HepG2 (cell line): Measurements from ENCODE around the gene STMN3. TPM values are rescaled to one million over a fixed set of nuclear protein-coding genes. Genes with fewer than 3 reads are reported as not detected.
A peak's percentile ranks its signal among the peaks of the same experiment; 100 is the strongest.

Experiments
- FLYWCH1 ChIP-seq: sonication (generic); formaldehyde crosslinking; IDR thresholded peaks from 2 replicates; pipeline ENCODE4 v1.8.1; 2023; ENCODE audit warnings: mild to moderate bottlenecking, missing genetic modification reagents
- GATAD1 ChIP-seq: IDR thresholded peaks from 2 replicates; pipeline ENCODE4 v1.6.1; 2016; ENCODE audit warnings: missing genetic modification reagents, missing compliant biosample characterization
- JUN ChIP-seq: sonication (generic); formaldehyde crosslinking; IDR thresholded peaks from 2 replicates; pipeline ENCODE4 v1.4.0; 2020; ENCODE audit warnings: mild to moderate bottlenecking, missing genetic modification reagents
- KIAA2018 ChIP-seq: sonication (generic); formaldehyde crosslinking; IDR thresholded peaks from 2 replicates; pipeline ENCODE4 v1.5.0; 2020; ENCODE audit warnings: mild to moderate bottlenecking, missing genetic modification reagents, borderline replicate concordance
- MIER3 ChIP-seq: IDR thresholded peaks from 2 replicates; pipeline ENCODE4 v1.6.1; 2016; ENCODE audit warnings: missing compliant biosample characterization, borderline replicate concordance
- SKIL ChIP-seq: sonication (generic); formaldehyde crosslinking; IDR thresholded peaks from 2 replicates; pipeline ENCODE4 v1.8.0; 2022; ENCODE audit warnings: missing genetic modification reagents, mild to moderate bottlenecking, moderate library complexity, borderline replicate concordance
- ZFP91 ChIP-seq: sonication (generic); formaldehyde crosslinking; IDR thresholded peaks from 2 replicates; pipeline ENCODE4 v1.9.0; 2022; ENCODE audit warnings: missing genetic modification reagents, mild to moderate bottlenecking, borderline replicate concordance
- ZKSCAN8 ChIP-seq: IDR thresholded peaks from 2 replicates; pipeline ENCODE4 v1.6.1; 2016; ENCODE audit warnings: borderline replicate concordance, missing genetic modification reagents, missing compliant biosample characterization
- ZNF143 ChIP-seq: sonication (generic); formaldehyde crosslinking; IDR thresholded peaks from 2 replicates; pipeline ENCODE4 v1.4.0; 2020; ENCODE audit warnings: missing genetic modification reagents
- ZNF615 ChIP-seq: sonication (generic); formaldehyde crosslinking; IDR thresholded peaks from 2 replicates; pipeline ENCODE4 v1.5.0; 2020; ENCODE audit warnings: mild to moderate bottlenecking, missing genetic modification reagents, borderline replicate concordance
- polyA plus RNA-seq, 8 experiments: library from polyadenylated mRNA; depleted of rRNA in 3 of 8; stranded (reverse) in 7 of 8; unstranded in 1 of 8; fragments of >200 nt; fragmentation: Illumina TruSeq in 4 of 8; extraction: Trizol in 4 of 8; gene quantifications; 2 replicates each; pipeline versions ENCODE4 v1.2.1 to v1.2.3, GENCODE V29; 2011 to 2016; ENCODE audit warnings: low read depth in 4 of 8, missing spikeins in 1 of 8, mixed read lengths in 1 of 8; ENCODE audit not compliant: insufficient read depth in 1 of 8
- total RNA-seq, 5 experiments: library from RNA; depleted of rRNA; stranded (reverse); fragments of >200 nt; fragmentation: Illumina TruSeq; extraction: Trizol; gene quantifications; 2 replicates each; pipeline ENCODE4 v1.2.3, GENCODE V29; 2016; ENCODE audit warnings: low read depth in 1 of 5

The STMN3 gene
- total and polyA plus RNA-seq, 2 of the 13 experiments (the other 11 are each of a cell fraction or from before 2014, with no cell fraction given) = 21.0 to 48.3 TPM

- TF ChIP-seq ZFP91 (CRISPR knock-in tag) (peak; percentile 82), FLYWCH1 (CRISPR knock-in tag) (peak; percentile 97), SKIL (CRISPR knock-in tag) (peak; percentile 90), JUN (CRISPR knock-in tag) (peak; percentile 90), KIAA2018 (CRISPR knock-in tag) (no peak), ZNF143 (CRISPR knock-in tag) (peak; percentile 73), ZNF615 (0 out of 2 replicates have a peak, but pooled peaks have one; percentile 58), MIER3 (CRISPR knock-in tag) (peak; percentile 99), GATAD1 (peak; percentile 90), ZKSCAN8 (CRISPR knock-in tag) (peak; percentile 93)
Observed at GRCh38 chr20:63653041-63653973, at the start of gene STMN3 (continued).
